ENCODE measurements around the gene KCNK18.

- TF ChIP-seq, protein P1, sequence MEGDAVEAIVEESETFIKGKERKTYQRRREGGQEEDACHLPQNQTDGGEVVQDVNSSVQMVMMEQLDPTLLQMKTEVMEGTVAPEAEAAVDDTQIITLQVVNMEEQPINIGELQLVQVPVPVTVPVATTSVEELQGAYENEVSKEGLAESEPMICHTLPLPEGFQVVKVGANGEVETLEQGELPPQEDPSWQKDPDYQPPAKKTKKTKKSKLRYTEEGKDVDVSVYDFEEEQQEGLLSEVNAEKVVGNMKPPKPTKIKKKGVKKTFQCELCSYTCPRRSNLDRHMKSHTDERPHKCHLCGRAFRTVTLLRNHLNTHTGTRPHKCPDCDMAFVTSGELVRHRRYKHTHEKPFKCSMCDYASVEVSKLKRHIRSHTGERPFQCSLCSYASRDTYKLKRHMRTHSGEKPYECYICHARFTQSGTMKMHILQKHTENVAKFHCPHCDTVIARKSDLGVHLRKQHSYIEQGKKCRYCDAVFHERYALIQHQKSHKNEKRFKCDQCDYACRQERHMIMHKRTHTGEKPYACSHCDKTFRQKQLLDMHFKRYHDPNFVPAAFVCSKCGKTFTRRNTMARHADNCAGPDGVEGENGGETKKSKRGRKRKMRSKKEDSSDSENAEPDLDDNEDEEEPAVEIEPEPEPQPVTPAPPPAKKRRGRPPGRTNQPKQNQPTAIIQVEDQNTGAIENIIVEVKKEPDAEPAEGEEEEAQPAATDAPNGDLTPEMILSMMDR (IDR thresholded peaks at IDR 0.05; ENCODE audit: insufficient read depth, low read depth, low read length): no peak
- TF ChIP-seq EZH2 (IDR thresholded peaks at IDR 0.05; ENCODE audit: insufficient read depth, low read length): no peak
Measured at GRCh38 chr10:117221156-117221711, 23.9 kb downstream of the KCNK18 start.

All from astrocyte (in vitro differentiated cells and primary cell).